Activated T-cell treated with anti-CD3 and anti-CD28 coated beads, Interleukin-2, amount 50 U/mL, for 48 hours (primary cell): ENCODE data around the gene EEF1AKMT2.
"Not testable (repeated sequence)": the region's sequence is repeated elsewhere in the genome, so short reads cannot be mapped to it uniquely, and the experiment has no call there.

ENCODE experiments used
- DNase-seq, 2 experiments: peaks; one replicate each; pipeline ENCODE4 v3.0.0-alpha.2; 2020

EEF1AKMT2 gene

DNA sequence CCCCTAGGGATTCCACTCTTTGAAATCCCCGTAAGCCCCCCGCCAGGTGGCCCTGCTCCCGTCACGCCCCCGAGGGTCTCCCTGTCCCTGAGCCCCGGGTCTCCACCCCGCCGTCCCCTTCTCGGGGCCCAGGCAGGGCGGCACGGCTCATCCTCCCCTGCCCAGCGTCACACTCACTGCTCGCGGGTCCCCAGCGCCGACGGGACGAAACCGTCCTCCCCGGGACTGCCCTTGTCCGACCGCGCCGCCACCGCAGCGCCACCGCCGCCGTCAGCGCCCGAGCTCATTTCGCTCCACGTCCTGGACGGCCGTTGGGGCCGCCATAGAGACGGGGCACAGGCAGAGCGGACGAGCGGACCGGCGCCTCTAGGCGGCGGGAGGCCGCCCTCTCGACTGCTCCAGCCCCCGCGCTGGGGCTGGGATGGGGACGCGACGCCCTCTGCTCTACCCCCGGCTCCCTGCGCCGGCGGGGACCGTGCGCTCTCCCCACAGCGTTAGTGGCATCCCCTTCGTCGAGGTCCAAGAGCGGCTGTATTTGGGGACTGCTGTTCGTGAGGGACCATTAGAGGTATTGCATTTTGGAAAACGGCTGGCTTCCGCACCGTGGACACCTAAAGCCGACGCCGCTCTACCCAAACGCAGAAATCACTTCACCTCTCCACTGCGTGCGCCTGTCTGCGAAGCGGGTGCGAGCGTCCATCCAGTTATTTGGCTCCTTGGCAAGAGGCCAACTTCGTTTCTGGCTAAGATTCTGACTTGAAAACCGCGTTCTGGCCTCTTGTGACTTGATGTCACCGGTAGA lies at the start of gene EEF1AKMT2:
EEF1AKMT2 (minus strand) TSS at position 341 of the 802 bp plus-strand sequence; CDS start at position 287, 54 bp downstream.
- DNase-seq: peak; percentile 90 to 93

DNA sequence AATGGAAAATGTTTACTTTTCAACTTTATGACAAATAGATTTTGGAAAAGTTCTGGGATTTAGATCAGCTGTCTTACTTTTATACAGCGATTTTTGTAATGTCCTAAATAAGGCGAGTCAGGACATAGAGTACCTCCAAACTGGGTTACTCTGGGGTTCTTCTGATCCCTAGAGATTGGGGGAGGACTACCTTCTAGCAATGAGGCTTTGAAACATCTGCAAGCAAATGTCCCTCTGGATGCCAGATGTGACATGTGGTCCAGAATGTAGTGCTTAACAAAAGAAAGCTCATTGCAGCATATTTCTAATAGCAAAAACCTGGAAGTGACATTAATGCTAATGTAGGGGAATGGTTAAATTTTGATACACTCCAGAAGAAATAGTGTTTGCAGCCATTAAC lies 46.0 kb upstream of the EEF1AKMT2 start:
- DNase-seq: no peak

DNA sequence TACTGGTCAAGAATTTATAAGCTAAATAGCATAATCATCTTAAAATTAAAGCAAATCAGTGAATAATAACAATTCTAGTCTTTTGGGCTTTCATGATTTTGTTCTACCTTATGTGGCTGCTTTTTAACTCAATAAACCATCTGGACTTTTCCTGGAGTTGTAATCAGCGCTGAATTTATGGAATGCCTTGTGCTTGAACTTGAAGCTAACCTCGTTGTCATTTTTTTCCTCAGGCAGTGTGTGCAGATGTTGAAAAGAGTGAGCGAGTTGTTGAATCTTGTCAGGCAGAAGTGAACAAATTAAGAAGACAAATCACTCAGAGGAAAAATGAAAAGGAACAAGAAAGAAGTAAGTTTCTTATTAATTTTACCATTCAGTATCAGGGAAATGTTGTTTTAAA lies 39.4 kb upstream of the EEF1AKMT2 start:
- no peak for DNase-seq

DNA sequence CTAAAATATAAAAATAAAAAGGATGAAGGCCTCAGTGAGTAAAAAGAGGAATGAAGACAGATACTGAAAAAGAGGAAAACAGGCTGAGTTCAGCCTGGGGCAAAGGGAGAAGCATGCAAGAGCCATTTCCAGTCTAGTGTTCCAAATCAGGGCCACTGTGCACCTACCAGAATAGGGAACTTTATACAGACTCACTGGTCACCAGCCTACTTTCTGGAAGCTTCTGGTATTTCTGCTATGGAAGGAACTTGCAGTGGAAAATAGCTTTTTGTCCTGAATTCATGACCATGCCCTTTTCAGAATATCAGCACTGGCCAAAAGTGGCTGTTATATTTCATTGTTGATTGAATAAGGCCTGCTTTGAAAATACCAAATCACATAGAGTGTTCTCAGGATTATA lies 38.8 kb upstream of the EEF1AKMT2 start:
- DNase-seq: no peak

DNA sequence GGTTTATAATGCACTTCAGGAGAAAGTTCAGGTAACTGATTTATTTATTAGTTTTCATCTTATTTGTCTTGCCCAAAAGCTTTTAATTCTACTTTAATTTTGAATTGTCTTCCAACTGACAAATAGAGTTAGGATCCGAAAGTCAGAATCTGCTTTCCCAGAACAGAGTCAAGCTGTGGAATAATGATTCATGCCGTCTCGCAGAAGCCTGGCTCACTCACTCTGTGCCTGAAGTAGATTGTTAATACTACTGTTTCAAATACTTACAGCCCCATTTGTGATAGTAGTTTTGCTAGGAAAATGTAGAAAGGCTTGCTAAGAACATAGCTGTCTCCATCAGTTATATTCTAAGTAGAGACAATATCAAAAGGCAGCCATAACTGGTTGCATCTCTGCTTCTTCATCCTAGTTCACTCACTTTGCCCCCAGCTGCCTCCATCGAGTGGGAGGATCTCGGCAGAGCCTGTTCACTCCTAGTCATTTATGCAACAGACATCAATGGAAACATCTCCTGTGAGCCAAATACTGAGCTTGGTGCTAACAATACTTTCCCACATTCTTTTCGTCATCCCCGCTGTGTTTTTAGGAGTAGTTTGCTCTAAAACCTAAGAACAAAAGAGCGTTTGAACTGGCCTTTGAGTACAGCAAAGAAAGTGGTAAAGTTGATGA lies 37.9 kb upstream of the EEF1AKMT2 start:
- DNase-seq: no peak

DNA sequence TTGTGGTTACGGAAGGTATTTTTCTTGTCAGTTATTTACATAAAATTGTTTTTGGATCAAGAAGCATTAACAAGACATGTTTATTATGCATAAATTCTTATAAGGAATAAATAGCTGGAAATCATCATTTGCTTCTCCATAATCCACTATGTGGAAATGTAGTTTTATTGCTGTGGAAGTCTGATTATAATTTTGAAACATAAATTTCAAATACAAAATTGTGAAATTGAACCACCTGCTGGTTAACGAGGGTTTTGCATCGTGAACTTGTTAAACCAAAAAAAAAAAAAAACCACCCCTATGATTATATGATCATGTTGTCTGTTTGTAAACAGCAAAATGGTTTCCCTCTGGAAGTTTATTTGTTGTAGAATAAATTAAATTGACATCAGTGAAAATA lies 35.8 kb upstream of the EEF1AKMT2 start:
- no peak for DNase-seq

DNA sequence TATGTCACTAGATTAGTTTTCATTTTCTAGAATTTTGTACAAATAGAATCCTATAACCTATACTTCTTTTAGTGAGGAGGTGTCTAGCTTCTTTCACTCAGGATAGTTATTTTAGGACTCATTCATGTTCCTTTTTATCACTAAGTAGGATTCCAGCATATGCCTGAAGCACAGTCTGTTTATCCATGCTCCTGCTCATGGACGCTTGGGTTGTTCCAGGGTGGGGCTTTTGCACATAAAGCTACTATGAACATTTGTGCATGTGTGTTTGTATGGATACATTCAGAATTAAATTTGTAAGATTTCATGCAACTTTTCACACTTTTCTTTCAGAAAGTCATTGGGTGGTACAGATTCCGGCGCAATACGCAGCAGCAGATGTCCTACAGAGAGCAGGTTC lies 34.6 kb upstream of the EEF1AKMT2 start:
- no peak for DNase-seq

DNA sequence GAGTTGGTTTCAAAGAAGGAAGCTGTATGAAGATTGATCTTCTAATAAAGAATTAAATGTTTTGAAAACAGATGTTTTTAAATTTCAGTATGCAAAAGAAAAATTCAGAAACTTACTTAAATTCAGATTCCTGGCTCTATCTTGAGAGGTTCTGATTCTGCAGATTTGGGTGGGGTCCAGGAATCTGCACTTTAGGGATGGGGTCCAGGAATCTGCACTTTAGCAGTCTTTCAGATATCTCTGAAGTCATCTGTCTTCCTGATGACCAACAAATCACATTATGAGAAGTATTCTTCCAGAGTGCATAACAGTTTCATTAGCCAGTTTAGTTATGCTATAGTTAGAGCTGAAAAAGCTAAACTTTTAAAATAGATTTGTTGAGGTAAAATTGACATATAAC lies 34.0 kb upstream of the EEF1AKMT2 start:
- DNase-seq: no peak

DNA sequence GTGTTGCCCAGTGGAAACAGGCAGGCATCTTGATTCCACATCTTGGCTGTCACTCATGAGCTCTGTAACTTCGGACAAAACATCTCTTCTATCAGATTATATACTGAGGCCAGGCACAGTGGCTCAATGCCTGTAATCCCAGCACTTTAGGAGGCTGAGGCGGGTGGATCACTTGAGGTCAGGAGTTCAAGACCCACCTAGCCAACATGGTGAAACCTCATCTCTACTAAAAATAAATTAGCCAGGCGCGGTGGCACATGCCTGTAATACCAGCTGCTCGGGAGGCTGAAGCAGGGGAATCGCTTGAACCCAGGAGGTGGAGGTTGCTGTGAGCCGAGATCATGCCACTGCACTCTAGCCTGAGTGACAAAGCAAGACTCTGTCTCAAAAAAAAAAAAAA lies 33.2 kb upstream of the EEF1AKMT2 start:
- DNase-seq: not testable (repeated sequence)

DNA sequence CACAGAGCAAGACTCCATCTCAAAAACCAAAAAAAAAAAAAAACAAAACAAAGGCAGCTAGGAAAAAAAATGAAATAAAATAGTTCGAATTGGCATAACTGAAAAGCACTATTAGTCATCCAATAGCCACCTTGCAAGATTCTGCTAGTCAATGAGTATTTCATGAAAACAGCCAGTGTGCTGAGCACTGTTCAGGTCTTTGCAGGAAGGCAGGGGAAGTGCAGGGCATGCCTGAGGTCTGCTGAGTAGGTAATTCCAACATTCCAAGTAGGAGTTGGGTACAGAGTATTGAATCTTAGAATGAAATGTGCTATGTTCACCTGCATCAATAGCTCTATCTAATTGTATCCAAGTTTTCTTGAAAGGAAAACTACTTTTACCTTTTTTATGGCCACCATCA lies 32.8 kb upstream of the EEF1AKMT2 start:
- no peak for DNase-seq

DNA sequence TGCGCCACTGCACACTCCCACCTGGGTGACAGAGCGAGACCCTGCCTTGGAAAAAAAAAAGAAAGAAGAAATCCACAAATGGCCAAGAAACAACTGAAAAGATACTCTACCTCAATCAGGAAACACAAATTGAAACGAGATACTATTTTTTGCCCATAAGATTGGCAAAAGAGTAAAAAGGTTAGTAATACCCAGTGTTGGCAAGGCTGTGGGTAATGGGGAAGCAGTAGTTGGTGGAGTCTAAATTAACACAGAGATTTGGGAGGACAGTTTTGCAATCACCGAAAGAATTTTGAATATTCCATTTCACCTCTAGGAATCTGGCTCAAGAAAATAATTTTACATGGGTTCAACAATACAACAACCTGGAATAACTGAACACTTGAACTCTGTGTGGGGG lies 29.8 kb upstream of the EEF1AKMT2 start:
- no peak for DNase-seq

DNA sequence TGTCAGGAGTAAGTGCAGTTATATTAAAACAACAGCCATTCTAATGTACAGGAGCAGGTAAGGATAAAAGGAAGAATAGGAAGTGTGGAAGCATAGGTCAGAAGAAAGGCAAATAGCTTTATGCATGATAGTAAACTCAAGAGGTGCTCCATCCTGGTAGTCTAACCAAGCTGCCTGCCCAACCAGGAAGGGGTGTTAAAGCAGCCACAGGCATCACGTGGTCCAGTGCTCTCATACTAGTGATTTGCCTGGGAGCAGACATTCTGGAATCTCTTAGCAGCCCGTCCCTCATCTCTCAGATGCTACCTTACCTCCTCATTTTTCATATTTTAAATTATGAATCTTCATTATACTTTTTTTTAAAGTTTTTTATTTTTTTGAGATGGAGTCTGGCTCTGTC lies 28.4 kb upstream of the EEF1AKMT2 start:
- no peak for DNase-seq

DNA sequence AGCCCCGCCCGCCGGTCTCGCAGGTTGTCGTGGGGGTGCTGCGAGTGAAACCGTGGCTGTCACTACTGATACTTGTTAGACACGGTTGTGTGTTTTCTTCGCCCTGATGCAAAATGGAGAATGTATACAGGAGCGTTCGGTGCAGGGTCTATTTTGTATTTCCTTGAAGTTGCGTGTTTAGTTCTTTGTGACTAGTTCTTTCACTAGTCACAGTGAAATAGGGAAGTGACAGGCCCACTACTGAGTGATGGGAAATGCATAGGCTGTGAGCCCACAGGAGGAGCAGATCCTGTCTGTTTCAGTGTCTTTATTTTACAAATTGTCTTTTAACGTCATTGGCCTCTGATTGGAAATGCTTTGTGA lies 10.6 kb upstream of the EEF1AKMT2 start:
- no peak for DNase-seq

DNA sequence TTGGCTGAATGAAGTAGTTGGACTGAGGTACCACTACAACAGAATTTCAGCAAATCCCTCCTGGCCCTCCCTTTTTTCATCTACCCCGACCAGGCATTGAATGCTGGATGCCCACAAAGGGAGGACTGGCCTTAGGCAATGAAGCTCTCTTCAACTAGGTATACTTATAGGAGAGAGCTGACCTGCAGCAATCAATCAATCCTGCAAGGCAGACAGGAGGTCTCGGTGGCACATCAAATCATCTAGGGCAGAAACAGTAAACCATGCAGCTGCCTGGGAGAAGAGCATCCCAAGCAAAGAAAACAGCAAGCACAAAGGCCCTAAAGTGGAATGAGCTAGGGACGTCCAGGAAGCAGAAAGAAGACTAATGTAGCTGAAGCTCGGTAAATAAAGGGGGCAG lies 7.5 kb upstream of the EEF1AKMT2 start:
- no peak for DNase-seq

DNA sequence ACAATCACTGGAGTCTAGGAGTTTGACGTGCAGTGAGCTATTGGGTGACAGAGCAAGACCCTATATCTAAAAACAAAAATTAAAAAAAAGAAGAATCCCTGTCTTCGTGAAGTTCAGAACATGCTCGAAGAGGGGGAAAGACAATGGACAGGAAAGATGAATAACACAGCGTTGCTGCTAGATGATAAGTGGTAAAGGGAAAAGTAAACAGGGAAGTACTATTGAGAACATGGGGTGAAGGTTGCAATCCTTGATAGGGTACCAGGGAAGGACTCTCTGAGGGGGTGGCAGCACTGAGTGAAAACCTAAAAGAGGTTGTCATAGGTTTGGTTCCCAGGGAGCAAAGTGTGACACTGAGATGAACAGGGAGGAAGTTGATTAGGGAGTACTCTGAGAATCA lies 7.1 kb upstream of the EEF1AKMT2 start:
- no peak for DNase-seq

DNA sequence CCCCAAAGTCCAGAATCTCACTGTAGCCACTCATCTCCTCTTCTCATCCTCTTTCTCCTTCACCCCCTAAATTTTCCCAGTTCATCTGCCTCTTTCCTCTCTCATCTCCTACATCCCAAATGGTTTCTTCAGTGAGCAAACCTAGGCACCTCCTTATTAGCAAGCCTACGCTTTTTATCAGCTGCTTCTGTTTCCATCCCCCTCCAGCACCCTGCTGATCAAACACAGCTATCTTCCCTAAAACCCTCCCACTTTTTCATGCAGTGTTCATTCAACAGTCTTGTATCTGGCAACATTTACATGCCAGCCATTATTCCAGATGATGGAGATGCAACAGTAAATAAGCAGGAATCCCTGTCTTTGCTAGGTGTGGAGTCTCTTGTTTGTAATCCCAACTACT lies 6.7 kb upstream of the EEF1AKMT2 start:
- DNase-seq: no peak

DNA sequence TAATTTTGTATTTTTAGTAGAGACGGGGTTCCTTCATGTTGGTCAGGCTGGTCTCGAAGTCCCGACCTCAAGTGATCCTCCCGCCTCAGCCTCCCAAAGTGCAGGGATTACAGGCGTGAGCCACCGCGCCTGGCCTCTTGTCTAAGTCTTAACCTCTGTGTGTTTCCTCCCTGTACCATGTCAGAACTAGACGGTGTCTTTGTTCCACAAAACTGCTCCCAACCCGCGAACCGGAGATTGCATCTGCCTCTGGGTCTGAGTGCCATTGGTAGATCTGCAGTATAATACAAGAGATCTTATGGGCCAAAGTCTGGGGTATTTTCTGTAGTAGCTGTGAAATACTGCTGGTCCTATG lies 1.3 kb upstream of the EEF1AKMT2 start:
- no peak for DNase-seq

DNA sequence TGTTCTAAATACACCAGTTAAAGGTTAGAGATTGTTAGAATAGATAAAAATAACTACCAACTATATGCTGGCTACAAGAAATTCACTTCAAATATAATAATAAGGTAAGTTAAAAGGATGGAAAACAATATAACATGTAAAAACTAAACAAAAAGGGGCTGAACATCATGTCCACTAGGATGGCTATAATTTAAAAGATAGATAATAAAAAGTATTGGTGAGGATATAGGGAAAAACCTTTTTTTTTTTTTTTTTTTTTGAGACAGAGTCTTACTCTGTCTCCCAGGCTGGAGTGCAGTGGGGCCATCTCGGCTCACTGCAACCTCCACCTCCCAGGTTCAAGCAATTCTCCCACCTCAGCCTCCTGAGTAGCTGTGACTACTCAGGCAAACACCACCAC lies 8.8 kb downstream of the EEF1AKMT2 start:
- not testable (repeated sequence) for DNase-seq

DNA sequence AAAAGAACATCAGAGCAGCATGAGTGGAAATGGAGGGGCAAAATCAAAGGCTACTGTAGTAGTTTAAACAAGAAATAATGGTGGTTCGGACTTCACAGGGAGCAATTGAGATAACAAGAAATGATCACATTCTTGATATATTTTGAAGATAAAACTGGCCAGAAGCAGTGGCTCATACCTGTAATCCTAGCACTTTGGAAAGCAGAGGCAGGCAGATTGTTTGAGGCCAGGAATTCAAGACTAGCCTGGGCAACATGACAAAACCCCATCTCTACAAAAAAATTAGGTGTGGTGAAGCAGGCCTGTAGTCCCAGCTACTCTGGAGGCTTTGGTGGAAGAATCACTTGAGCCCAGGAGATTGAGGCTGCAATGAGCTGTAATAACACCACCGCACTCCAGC lies 22.9 kb downstream of the EEF1AKMT2 start:
- DNase-seq: no peak

DNA sequence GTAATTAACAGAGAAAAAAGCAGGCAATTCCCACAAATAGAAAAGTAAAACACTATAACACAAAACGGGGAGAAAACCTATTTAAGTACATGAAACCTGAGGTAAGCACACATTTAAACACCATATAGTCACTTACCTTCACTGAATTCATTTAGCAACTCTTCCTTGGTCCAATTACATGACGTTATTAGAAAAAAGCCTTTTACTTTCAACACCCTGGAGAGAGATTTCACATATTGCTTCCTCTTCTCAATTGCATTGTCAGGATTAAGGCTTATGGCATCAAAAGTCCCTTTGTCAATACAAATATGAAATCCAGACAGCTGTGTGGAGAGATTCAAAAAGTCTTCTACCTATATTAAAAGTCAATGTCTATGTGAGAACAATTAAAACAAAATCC lies 26.4 kb downstream of the EEF1AKMT2 start:
- DNase-seq: no peak

DNA sequence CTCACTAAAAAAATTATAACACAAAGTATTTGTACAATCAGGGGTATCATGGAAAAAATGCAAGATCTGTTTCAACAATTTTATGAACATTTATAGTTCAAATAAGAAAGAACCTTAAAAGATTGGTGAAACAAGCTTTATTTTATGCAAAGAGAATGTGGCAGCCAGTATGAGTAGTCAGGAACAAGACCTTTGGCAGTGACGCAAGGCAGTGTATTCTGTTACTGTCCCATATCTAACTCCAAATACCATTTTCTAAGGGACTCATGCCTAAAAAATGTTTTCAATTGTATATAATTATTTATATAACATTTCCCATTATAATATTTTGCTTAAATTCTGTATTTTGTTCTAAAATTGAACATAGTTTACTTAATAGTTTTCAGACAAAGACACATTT lies 28.4 kb downstream of the EEF1AKMT2 start:
- no peak for DNase-seq

DNA sequence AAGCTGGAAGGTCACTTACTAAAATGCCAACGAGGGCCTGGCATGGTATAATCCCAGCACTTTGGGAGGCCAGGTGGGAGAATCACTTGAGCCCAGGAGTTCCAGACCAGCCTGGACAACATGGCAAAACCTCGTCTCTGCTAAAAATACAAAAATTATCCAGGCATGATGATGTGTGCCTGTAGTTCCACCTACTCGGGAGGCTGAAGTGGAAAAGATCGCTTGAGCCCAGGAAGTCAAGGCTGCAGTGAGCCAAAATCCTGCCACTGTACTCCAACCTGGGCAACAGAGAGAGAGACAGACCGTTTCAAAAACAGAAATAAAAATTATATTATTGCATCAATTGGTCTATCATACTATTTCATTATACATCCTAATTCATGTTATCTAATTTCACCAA lies 29.4 kb downstream of the EEF1AKMT2 start:
- no peak for DNase-seq

DNA sequence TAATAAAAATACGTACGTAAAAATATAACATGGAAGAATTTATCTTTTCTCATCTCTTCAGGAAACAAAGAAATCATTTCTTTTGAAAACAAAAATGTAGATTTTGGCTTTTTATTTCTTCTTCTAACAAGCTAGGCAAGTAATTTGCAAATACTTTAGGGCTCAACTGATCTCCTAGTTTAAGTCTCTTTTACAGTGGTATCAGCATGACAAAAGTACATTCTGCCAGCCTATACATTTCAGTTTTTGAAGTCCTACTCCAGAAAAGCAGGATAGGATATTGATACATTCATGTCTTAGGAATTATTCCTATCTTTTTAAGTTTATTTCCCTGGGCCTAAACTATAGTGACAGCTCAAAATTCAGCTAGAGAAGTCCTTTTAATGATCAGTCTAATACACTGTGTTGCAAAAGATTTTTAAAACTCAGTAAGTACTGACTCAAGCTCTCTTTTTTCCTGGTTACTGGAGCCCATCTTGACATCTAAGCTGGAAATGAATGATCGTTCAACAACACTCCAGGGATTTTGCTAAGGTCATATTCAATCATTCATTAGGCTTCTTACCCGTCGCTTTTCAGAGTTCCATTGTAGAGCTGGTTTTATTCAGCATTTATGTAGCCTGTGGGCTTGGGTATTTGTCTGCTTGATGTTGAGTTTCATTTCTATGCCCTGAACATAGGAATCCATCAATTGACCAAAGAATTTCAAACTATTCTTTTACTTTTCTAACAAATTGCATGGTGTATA lies 35.4 kb downstream of the EEF1AKMT2 start:
- no peak for DNase-seq

DNA sequence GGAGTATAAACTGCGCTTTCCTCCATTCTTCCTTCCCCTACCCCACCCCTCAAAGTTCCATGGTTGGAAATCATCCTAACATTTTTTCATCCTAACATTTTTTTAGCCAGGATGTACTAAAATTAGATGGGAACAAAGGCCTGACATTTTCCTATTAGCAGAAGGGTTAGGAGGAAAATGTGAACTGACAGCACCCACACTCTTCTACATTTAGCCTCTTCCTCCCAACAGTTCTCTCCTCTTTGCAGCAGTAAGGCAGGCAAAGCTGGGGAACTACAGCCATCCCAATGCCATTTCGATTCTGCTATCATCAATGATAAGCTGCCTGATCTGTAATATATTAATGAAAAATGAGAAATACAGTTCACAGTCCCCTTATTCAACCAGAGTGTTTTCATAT lies 36.1 kb downstream of the EEF1AKMT2 start:
- DNase-seq: no peak
